Lung (tissue), 12 donors: ENCODE results near the gene JKAMP. TPM values are rescaled to one million over a fixed set of nuclear protein-coding genes. Genes with fewer than 3 reads are reported as not detected.
A peak's percentile ranks its signal among the peaks of the same experiment; 100 is the strongest.

ENCODE experiments used
- ATAC-seq: fragments of 200-7000 bp; cut with Tn5 transposase; one replicate; pipeline ENCODE4 v1.9.1; 2020; ENCODE audit warnings: moderate number of reproducible peaks; ENCODE audit not compliant: insufficient read depth, low FRiP score
- DNase-seq, 3 donors: peaks; one replicate each; pipeline ENCODE4 v3.0.0-alpha.2; 2013 to 2017
- H3K27ac ChIP-seq, 2 donors: one replicate each; pipeline ENCODE4 v1.5.1; 2013; ENCODE audit warnings: mild to moderate bottlenecking in 2 of 2, moderate library complexity in 2 of 2, control low read depth in 1 of 2, inconsistent platforms in 1 of 2, low read depth in 1 of 2, low read length in 1 of 2
- H3K27me3 ChIP-seq, 3 donors: one replicate each; pipeline ENCODE4 v1.5.1; 2013; ENCODE audit warnings: low read length in 2 of 3; ENCODE audit not compliant: control insufficient read depth in 3 of 3, insufficient read depth in 3 of 3
- H3K36me3 ChIP-seq, 4 donors: one replicate each; pipeline ENCODE4 v1.5.1; 2013; ENCODE audit warnings: low read length in 4 of 4, mild to moderate bottlenecking in 1 of 4, moderate library complexity in 1 of 4; ENCODE audit not compliant: control insufficient read depth in 4 of 4, insufficient read depth in 4 of 4
- H3K4me1 ChIP-seq, 5 donors: one replicate each; pipeline ENCODE4 v1.5.1; 2013; ENCODE audit warnings: low read length in 5 of 5, mild to moderate bottlenecking in 2 of 5, moderate library complexity in 1 of 5; ENCODE audit not compliant: control insufficient read depth in 5 of 5, insufficient read depth in 5 of 5
- H3K4me3 ChIP-seq: one replicate; pipeline ENCODE4 v1.5.1; 2013; ENCODE audit warnings: mild to moderate bottlenecking, control low read depth, moderate library complexity
- H3K9ac ChIP-seq, 2 donors: one replicate each; pipeline ENCODE4 v1.5.1; 2013; ENCODE audit warnings: low read length in 2 of 2, control low read depth in 1 of 2; ENCODE audit not compliant: insufficient read depth in 1 of 2
- H3K9me3 ChIP-seq, 4 donors: one replicate each; pipeline ENCODE4 v1.5.1; 2013; ENCODE audit warnings: low read length in 3 of 4, mild to moderate bottlenecking in 1 of 4, moderate library complexity in 1 of 4; ENCODE audit not compliant: control insufficient read depth in 4 of 4, insufficient read depth in 3 of 4
- CTCF ChIP-seq: IDR thresholded peaks from 2 replicates; pipeline ENCODE4 v1.5.1; 2012; ENCODE audit warnings: mild to moderate bottlenecking; ENCODE audit errors: control extremely low read depth, extremely low read depth
- WGBS, 2 donors: extraction: QIAGEN DNeasy Blood & Tissue Kit; methylation state at CpG; one replicate each; pipeline ENCODE4 v1.1.7; 2013; 5-methylcytosine and 5-hydroxymethylcytosine counted together
- polyA plus RNA-seq, 2 donors: library from polyadenylated mRNA; stranded (reverse); fragments of 200-250 nt; gene quantifications; one replicate each; pipeline ENCODE4 v1.2.1, GENCODE V29; 2013
- total RNA-seq, 2 donors: library from RNA; depleted of rRNA in 1 of 2; stranded (reverse); fragments of >200 nt in 1 of 2; gene quantifications; one replicate each; pipeline ENCODE4 v1.2.1, GENCODE V29; 2014 to 2021
- donor health status: control.
- donor health status: control.
- donor health status: Bipolar disorder and iron deficiency.
- donor health status: healthy.
- donor health status: DM: yes; HTN: yes; CAD: no.

The JKAMP gene
- total and polyA plus RNA-seq, 4 donors = 21.8 to 111 (median 38.7) TPM

GRCh38 chr14:59503256-59503655, 18.9 kb downstream of the JKAMP start:
- H3K27me3 ChIP-seq = no peaks in the 10 kb centered on the region
- no peak overlapping the region for H3K27ac ChIP-seq
- peaks cover 7 to 26% (median 9%) of the 10 kb centered on the region in 4 donors for H3K36me3 ChIP-seq
- H3K9ac ChIP-seq = no peak overlapping the region
- no peak overlapping the region for H3K4me3 ChIP-seq
- ATAC-seq (no peak), DNase-seq (no peak)
- H3K4me1 ChIP-seq = peaks cover 0 to 4% (median 0%) of the 10 kb centered on the region in 5 donors
- H3K9me3 ChIP-seq = no peaks in the 10 kb centered on the region
- no peak for TF ChIP-seq CTCF
- WGBS, 2 donors = 90 to 92% methylated on average over 4 of the region's 4 CpGs

DNA sequence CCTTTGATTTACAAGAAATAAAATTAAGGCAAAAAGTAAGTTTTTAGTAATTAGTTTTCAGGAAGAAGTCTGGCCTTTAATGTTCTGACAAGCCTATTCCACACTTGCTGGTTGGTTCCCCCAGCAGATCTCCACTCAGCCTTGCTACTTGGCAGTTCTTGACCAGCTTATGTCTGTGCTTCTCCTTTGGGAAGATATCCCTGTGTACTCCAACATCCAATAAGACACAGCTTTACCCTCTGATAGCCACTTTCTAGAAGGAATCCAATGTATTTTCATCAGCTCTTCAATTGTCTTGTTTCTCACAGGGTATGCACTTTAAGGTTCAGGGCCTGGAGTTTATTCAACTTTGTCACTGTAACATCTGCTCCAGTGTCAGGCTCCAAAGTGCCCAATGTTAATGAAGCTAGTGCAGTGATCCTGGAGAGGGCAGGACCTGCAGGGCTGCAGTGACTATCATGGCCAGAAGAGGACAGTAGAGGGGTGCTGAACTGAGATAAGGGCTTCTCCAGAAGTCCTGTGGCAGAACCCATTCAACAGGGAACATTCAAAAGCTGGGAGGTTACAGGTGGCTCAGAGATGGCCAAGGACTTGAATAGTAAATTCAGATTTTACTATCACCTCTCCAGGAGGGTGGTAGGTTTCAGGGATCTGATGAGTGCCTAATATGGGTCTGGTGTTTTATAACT, 22.9 kb downstream of the JKAMP start:
- H3K4me1 ChIP-seq = peaks cover 0 to 9% (median 0%) of the 10 kb centered on the region in 5 donors
- H3K36me3 ChIP-seq = peaks cover 0 to 9% (median 5%) of the 10 kb centered on the region in 4 donors
- TF ChIP-seq CTCF = peak; percentile 39
- H3K9ac ChIP-seq = no peak overlapping the region
- DNase-seq = peak; percentile 51 to 66 (median 52)
- H3K4me3 ChIP-seq = no peak overlapping the region
- peak; percentile 72 for ATAC-seq
- no peak overlapping the region for H3K27ac ChIP-seq
- H3K9me3 ChIP-seq = no peaks in the 10 kb centered on the region
- no peaks in the 10 kb centered on the region for H3K27me3 ChIP-seq

GRCh38 chr14:59507752-59508103, 23.4 kb downstream of the JKAMP start:
- Histone ChIP-seq H3K27ac (no peak overlapping the region), H3K27me3 (no peaks in the 10 kb centered on the region), H3K4me3 (no peak overlapping the region), H3K4me1 (peaks cover 0 to 9% (median 0%) of the 10 kb centered on the region in 5 donors), H3K9me3 (no peaks in the 10 kb centered on the region), H3K36me3 (peaks cover 0 to 9% (median 5%) of the 10 kb centered on the region in 4 donors), H3K9ac (no peak overlapping the region)
- DNase-seq (no peak), ATAC-seq (no peak)
- 91 to 96% methylated on average over 3 of the region's 3 CpGs for WGBS, 2 donors
- TF ChIP-seq CTCF = no peak

GRCh38 chr14:59509101-59509500, 24.8 kb downstream of the JKAMP start:
- ATAC-seq (no peak), DNase-seq (no peak)
- no peak for TF ChIP-seq CTCF

More at GRCh38 chr14:59509101-59509500, 24.8 kb downstream of the JKAMP start:
- no peaks in the 10 kb centered on the region for H3K27me3 ChIP-seq
- 85 to 91% methylated on average over 3 of the region's 3 CpGs for WGBS, 2 donors
- H3K27ac ChIP-seq = no peak overlapping the region
- peaks cover 0 to 9% (median 0%) of the 10 kb centered on the region in 5 donors for H3K4me1 ChIP-seq
- H3K9me3 ChIP-seq = no peaks in the 10 kb centered on the region
- no peak overlapping the region for H3K9ac ChIP-seq
- peaks cover 0 to 3% (median 1%) of the 10 kb centered on the region in 4 donors for H3K36me3 ChIP-seq
- no peak overlapping the region for H3K4me3 ChIP-seq
